Endodermal cell (in vitro differentiated cells): Measurements from ENCODE around the gene POMP. TPM values are rescaled to one million over a fixed set of nuclear protein-coding genes. Genes with fewer than 3 reads are reported as not detected.
A peak's percentile ranks its signal among the peaks of the same experiment; 100 is the strongest.

ENCODE experiments used
- DNase-seq: peaks from one replicate; pipeline ENCODE4 v3.0.0-alpha.2; 2017
- H3K27ac ChIP-seq: 2 replicates; pipeline ENCODE4 v1.5.1; 2013; ENCODE audit warnings: mild to moderate bottlenecking, low read depth, low read length, moderate library complexity
- H3K27me3 ChIP-seq: 2 replicates; pipeline ENCODE4 v1.6.1; 2013; ENCODE audit warnings: mild to moderate bottlenecking, low read length, moderate library complexity; ENCODE audit not compliant: insufficient read depth, control insufficient read depth, poor library complexity, severe bottlenecking
- H3K36me3 ChIP-seq: 2 replicates; pipeline ENCODE4 v1.7.0; 2013; ENCODE audit warnings: mild to moderate bottlenecking, low read length, moderate library complexity; ENCODE audit not compliant: control insufficient read depth, insufficient read depth
- H3K4me1 ChIP-seq: one replicate; pipeline ENCODE4 v1.7.0; 2013; ENCODE audit warnings: low read length; ENCODE audit not compliant: control insufficient read depth, insufficient read depth
- H3K4me3 ChIP-seq: 2 replicates; pipeline ENCODE4 v1.5.1; 2013; ENCODE audit warnings: mild to moderate bottlenecking, low read length, moderate library complexity
- H3K9ac ChIP-seq: 2 replicates; pipeline ENCODE4 v1.6.1; 2013; ENCODE audit warnings: mild to moderate bottlenecking, low read length, moderate library complexity; ENCODE audit not compliant: poor library complexity, severe bottlenecking; ENCODE audit errors: extremely low read depth
- H3K9me3 ChIP-seq: 2 replicates; pipeline ENCODE4 v1.6.1; 2013; ENCODE audit warnings: mild to moderate bottlenecking, low read length, moderate library complexity; ENCODE audit not compliant: control insufficient read depth
- H3K27ac Mint-ChIP-seq: 2 replicates; pipeline ENCODE4 v1.8.0; 2020; ENCODE audit warnings: mixed read lengths
- H3K27me3 Mint-ChIP-seq: 2 replicates; pipeline ENCODE4 v1.8.0; 2021; ENCODE audit warnings: mild to moderate bottlenecking, mixed read lengths; ENCODE audit not compliant: insufficient read depth
- H3K36me3 Mint-ChIP-seq: 2 replicates; pipeline ENCODE4 v1.8.0; 2020; ENCODE audit warnings: low read depth, mixed read lengths
- H3K4me1 Mint-ChIP-seq: 2 replicates; pipeline ENCODE4 v1.8.0; 2020; ENCODE audit warnings: mixed read lengths
- H3K4me3 Mint-ChIP-seq: 2 replicates; pipeline ENCODE4 v1.8.0; 2020; ENCODE audit warnings: mild to moderate bottlenecking, moderate library complexity, mixed read lengths
- H3K9me3 Mint-ChIP-seq: 2 replicates; pipeline ENCODE4 v1.8.0; 2020; ENCODE audit warnings: mild to moderate bottlenecking, mixed read lengths
- WGBS, 2 experiments: methylation state at CpG; one replicate each; pipeline versions ENCODE4 v1.1.5 to v1.1.7; 2013; ENCODE audit warnings: missing lambda C conversion rate in 2 of 2, mixed read lengths in 1 of 2; ENCODE audit not compliant: insufficient coverage in 1 of 2, insufficient read length in 1 of 2; 5-methylcytosine and 5-hydroxymethylcytosine counted together
- total RNA-seq, 2 donors: library from RNA; stranded (reverse); fragmentation: NEBNext Ultra II Directional in 1 of 2; extraction: Animal tissue kit (Norgen Biotek cat#: 25700) in 1 of 2; gene quantifications; 2 replicates in 1 of 2; 3 replicates in 1 of 2; pipeline ENCODE4 v1.2.1, GENCODE V29; 2021
- TF ChIP-seq, protein P1 (sequence below): fragments of 200-600 bp; sonication (generic); conservative IDR thresholded peaks from 2 replicates; pipeline ENCODE4 v1.5.0; 2021; ENCODE audit warnings: antibody characterized with exemption, mild to moderate bottlenecking

POMP gene
- total RNA-seq, 2 donors from 2014 or later: 88.8 to 95.4 TPM

DNA sequence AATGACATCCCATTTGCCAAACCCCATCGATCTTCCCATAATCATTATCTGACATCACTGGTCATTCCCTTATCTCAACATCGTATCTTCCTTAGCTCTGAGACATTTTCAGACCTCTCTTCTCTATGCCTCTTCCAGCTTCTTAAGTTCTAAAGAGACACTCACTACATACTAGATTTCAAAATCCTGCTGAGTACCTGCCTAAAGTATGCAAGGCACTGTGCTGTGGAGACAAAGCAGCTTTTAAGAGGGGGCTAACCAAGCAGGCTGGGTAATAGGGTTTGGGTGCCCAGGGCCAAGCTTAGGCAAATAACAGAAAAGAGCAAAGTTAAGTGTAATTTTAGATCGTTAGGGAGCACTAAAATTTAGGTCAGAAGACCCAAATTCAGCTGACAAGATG lies 3.4 kb upstream of the POMP start:
- Mint-ChIP-seq H3K36me3 (peaks cover 4% of the 10 kb centered on the region), H3K27me3 (no peaks in the 10 kb centered on the region), H3K4me3 (no peak overlapping the region), H3K27ac (no peak overlapping the region), H3K9me3 (no peaks in the 10 kb centered on the region), H3K4me1 (peaks cover 22% of the 10 kb centered on the region)
- H3K27me3 ChIP-seq: no peaks in the 10 kb centered on the region
- no peak overlapping the region for H3K4me3 ChIP-seq
- TF ChIP-seq, protein P1, sequence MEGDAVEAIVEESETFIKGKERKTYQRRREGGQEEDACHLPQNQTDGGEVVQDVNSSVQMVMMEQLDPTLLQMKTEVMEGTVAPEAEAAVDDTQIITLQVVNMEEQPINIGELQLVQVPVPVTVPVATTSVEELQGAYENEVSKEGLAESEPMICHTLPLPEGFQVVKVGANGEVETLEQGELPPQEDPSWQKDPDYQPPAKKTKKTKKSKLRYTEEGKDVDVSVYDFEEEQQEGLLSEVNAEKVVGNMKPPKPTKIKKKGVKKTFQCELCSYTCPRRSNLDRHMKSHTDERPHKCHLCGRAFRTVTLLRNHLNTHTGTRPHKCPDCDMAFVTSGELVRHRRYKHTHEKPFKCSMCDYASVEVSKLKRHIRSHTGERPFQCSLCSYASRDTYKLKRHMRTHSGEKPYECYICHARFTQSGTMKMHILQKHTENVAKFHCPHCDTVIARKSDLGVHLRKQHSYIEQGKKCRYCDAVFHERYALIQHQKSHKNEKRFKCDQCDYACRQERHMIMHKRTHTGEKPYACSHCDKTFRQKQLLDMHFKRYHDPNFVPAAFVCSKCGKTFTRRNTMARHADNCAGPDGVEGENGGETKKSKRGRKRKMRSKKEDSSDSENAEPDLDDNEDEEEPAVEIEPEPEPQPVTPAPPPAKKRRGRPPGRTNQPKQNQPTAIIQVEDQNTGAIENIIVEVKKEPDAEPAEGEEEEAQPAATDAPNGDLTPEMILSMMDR: no peak
- 75 to 80% methylated on average over 3 of the region's 3 CpGs for WGBS, 2 experiments
- H3K36me3 ChIP-seq: peaks cover 4% of the 10 kb centered on the region
- H3K27ac ChIP-seq: no peak overlapping the region
- no peaks in the 10 kb centered on the region for H3K9me3 ChIP-seq
- DNase-seq: no peak
- peaks cover 3% of the 10 kb centered on the region for H3K4me1 ChIP-seq
- no peak overlapping the region for H3K9ac ChIP-seq

DNA sequence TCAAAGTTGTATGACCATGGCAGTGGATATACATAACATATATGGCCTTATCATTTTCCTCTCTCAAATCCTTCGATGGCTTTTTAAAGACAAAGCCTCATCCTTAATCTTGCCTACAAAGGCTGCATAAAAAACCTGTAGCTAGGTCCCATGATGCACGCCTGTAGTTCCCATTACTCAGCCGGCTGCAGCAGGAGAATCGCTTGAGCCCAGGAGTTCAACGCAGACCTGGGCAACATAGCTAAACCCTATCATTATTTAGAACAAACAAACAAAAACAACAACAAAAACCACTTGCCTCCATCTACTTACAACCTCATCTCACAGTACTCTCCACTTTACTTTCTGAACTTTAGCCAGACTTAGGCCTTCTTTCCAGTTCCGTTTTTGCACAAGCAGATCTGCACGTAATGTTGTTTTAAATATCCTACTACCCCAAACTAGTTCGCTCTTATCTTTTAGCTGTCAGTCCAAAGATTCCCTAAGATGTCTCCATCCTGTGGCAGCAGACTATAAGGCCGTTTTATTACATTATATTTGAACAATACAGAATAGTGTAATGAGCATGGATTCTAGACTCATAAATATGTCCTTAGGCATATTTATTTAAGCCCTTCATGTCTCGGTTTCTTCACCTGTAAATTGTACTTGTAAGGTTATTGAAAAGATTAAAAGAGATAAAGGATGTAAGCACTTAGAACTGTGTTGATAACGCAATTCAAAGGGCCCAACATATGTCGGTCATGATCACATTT lies 969 bp upstream of the POMP start:
- H3K9me3 Mint-ChIP-seq: no peaks in the 10 kb centered on the region
- H3K27ac ChIP-seq: no peak overlapping the region
- H3K4me3 ChIP-seq: peak overlapping the region; percentile 93
- H3K4me1 ChIP-seq: peaks cover 5% of the 10 kb centered on the region
- peak overlapping the region; percentile 95 for H3K27ac Mint-ChIP-seq
- peak overlapping the region; percentile 95 for H3K4me3 Mint-ChIP-seq
- H3K27me3 ChIP-seq: no peaks in the 10 kb centered on the region
- peaks cover 28% of the 10 kb centered on the region for H3K36me3 ChIP-seq
- peak overlapping the region; percentile 78 for H3K9ac ChIP-seq
- peaks cover 19% of the 10 kb centered on the region for H3K36me3 Mint-ChIP-seq
- DNase-seq: no peak
- no peaks in the 10 kb centered on the region for H3K27me3 Mint-ChIP-seq
- peaks cover 25% of the 10 kb centered on the region for H3K4me1 Mint-ChIP-seq
- no peaks in the 10 kb centered on the region for H3K9me3 ChIP-seq
- 55 to 69% methylated on average over 7 to 12 of the region's 12 CpGs for WGBS, 2 experiments
- TF ChIP-seq, protein P1: peak; percentile 27

DNA sequence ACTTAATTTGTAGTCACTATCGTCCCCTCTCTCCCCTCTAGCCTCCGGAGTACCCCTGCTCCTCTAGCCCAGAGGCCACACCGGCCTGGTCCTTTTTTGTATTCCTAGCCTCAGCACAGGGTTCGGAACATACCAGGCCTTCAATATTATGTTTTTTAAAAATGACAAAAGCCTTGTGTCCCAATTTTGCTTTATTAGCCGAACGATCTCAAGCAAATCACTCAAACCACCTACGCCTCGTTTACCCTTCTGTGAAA lies 463 bp upstream of the POMP start:
- Histone ChIP-seq H3K9me3 (no peaks in the 10 kb centered on the region), H3K4me1 (peaks cover 5% of the 10 kb centered on the region), H3K9ac (peak overlapping the region; percentile 78), H3K27me3 (no peaks in the 10 kb centered on the region), H3K27ac (no peak overlapping the region), H3K36me3 (peaks cover 30% of the 10 kb centered on the region), H3K4me3 (peak overlapping the region; percentile 93)
- H3K4me3 Mint-ChIP-seq: peak overlapping the region; percentile 95
- peaks cover 25% of the 10 kb centered on the region for H3K4me1 Mint-ChIP-seq
- no peaks in the 10 kb centered on the region for H3K9me3 Mint-ChIP-seq
- DNase-seq: no peak
- TF ChIP-seq, protein P1: no peak
- H3K27ac Mint-ChIP-seq: peak overlapping the region; percentile 95
- 0 to 1% methylated on average over 4 to 8 of the region's 8 CpGs for WGBS, 2 experiments
- peaks cover 20% of the 10 kb centered on the region for H3K36me3 Mint-ChIP-seq
- H3K27me3 Mint-ChIP-seq: no peaks in the 10 kb centered on the region
